ENCODE data around the gene HOXB2.

HOXB2 gene

DNA sequence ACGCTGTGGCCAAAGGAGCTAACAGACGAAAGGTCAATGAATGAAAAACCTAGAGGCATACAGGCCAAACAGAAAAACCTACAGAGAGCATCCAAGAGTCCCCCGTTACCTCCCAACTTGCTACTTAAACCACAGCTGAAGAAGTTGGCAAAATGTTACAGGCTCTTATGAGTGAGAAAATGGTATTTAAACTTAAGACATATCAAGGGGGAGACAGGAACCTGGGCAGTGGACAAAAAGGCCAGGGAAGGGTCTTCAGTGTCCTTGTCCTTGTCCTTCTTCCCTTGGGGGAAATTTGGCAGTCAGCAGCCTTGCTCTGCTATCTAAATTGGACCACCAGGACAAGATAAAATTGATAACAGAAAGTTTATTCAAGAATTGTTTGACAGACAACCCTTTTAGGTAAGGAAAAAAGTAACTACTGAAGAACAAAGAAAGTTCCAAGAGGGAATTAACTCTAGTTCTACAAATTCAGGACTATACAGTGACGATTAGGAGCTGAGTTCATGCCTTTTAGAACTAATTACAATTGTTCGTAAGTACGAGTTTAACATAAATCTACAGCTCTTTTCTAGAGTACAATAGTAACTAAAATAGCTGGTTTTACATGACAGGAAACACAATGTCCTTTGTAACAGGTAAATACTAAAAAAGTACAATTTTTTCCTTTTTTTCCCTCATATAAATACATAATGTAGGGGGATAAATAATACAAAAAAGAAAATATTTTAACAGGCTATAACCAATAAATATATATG, 3.8 kb upstream of the HOXB2 start:
- Histone ChIP-seq H3K36me3 (ENCODE audit: insufficient read depth, low read length) (peaks cover 53% of the 10 kb centered on the region), H3K4me3 (ENCODE audit: low read length, poor library complexity, severe bottlenecking) (peak overlapping the region; percentile 95), H2AFZ (ENCODE audit: low read length) (no peak overlapping the region), H3K4me1 (ENCODE audit: insufficient read depth, low read length, poor library complexity, severe bottlenecking) (peaks cover 45% of the 10 kb centered on the region), H3K27me3 (ENCODE audit: insufficient read depth, low read length, poor library complexity, severe bottlenecking) (peaks cover 8% of the 10 kb centered on the region), H3F3A (ENCODE audit: low read depth) (peaks cover 30% of the 10 kb centered on the region), H3K9me2 (replicated peaks; ENCODE audit: low read depth, low read length) (no peaks in the 10 kb centered on the region), H3K9ac (ENCODE audit: low read depth, low read length, poor library complexity, severe bottlenecking) (peak overlapping the region; percentile 29), H3K79me2 (ENCODE audit: insufficient read depth, low read length) (peaks cover 95% of the 10 kb centered on the region), H4K20me1 (ENCODE audit: insufficient read depth, low read length, poor library complexity, severe bottlenecking) (peaks cover 43% of the 10 kb centered on the region), H3K9me3 (ENCODE audit: insufficient read depth, low read depth, low read length) (no peaks in the 10 kb centered on the region), H3K4me2 (ENCODE audit: low read depth, low read length, poor library complexity, severe bottlenecking) (peak overlapping the region; percentile 96)
- TF ChIP-seq EZH2phosphoT487 (IDR thresholded peaks at IDR 0.05; ENCODE audit: borderline replicate concordance) (no peak), CTCF (conservative IDR thresholded peaks at IDR 0.05; ENCODE audit: low read length) (no peak)

DNA sequence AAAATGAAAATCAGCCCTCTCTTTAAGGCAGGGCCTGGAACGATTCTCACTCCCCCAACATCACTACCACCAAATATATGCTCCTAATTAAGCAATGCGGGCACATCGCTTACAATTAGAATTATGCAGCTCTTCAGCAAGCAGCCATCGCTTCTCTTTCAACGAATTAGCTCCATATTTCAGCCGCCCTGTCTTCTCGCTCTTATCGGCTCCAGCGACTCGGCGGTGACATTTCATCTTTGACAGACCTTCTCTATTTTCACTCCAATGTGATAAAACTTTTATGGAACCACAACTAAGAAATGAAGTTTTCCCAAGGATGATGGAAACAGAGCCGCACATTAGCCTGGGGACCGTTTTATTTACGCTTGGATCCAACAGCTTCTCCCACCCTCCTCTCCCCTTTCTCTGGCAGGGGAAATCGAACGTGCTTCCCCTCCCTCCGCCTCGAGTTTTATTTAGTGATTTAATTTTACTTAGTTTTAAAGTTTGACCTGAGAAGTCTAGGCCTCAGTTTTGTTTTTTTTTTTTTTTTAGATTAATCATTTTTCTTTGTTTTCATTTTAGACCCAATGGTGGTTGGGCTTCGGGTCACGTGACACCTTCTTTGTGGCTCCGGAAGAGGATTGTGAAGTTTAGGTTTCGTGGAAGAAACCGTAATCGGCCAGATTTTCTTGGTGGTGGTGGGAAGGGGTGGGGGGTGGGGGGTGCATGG, 3.1 kb upstream of the HOXB2 start:
- TF ChIP-seq CTCF (conservative IDR thresholded peaks at IDR 0.05; ENCODE audit: low read length) (no peak), EZH2phosphoT487 (IDR thresholded peaks at IDR 0.05; ENCODE audit: borderline replicate concordance) (no peak)
- Histone ChIP-seq H3K9me2 (replicated peaks; ENCODE audit: low read depth, low read length) (no peaks in the 10 kb centered on the region), H3K4me1 (ENCODE audit: insufficient read depth, low read length, poor library complexity, severe bottlenecking) (peaks cover 45% of the 10 kb centered on the region), H3K9ac (ENCODE audit: low read depth, low read length, poor library complexity, severe bottlenecking) (peak overlapping the region; percentile 98), H3K36me3 (ENCODE audit: insufficient read depth, low read length) (peaks cover 46% of the 10 kb centered on the region), H3K4me3 (ENCODE audit: low read length, poor library complexity, severe bottlenecking) (peak overlapping the region; percentile 95), H3K27me3 (ENCODE audit: insufficient read depth, low read length, poor library complexity, severe bottlenecking) (peaks cover 14% of the 10 kb centered on the region), H3K4me2 (ENCODE audit: low read depth, low read length, poor library complexity, severe bottlenecking) (peak overlapping the region; percentile 96), H3F3A (ENCODE audit: low read depth) (peaks cover 30% of the 10 kb centered on the region), H3K9me3 (ENCODE audit: insufficient read depth, low read depth, low read length) (no peaks in the 10 kb centered on the region), H3K79me2 (ENCODE audit: insufficient read depth, low read length) (peaks cover 95% of the 10 kb centered on the region), H2AFZ (ENCODE audit: low read length) (no peak overlapping the region), H4K20me1 (ENCODE audit: insufficient read depth, low read length, poor library complexity, severe bottlenecking) (peaks cover 36% of the 10 kb centered on the region)

DNA sequence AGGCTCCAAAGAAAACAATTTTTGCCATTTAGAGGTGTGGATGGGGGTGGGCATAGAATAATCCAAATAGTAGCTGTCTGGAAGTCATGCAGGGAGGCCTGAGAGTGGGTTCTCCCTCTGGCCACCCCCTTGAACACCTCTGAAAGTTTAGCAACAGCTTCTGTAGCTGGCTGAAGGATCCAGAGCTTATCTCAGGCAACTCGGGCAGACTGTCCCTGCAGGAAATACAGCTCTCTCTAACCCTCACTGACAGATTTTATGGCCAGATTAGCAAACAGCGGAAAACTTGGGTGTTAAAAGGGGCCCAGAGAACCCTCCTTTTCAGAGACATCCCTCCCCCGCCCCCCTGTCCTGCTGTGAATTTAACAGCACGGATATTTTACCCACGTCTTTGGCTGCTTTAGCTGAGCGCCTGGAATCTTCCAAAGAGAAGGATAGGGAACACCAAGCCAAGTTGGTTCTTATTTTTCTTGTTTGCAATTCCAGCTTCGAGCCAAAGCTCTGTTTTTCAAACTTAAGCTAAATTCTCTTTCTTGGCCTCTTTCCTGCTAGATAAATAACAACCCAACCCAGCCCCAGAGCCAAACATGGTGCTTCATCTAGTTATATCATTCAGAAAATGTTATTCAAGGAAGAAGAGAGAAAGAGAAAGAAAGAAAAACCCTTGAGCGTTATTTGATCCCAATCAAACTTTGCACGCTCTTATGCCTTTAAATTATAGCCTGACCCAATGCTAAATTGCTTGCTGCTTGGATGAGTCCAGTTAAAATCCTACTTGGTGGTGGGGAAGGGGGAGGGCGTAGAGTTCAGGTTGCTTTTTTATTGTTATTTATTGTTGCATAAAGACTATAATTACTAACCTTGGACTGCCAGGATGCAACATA, 2.3 kb upstream of the HOXB2 start:
- peaks cover 38% of the 10 kb centered on the region for H3K36me3 ChIP-seq (ENCODE audit: insufficient read depth, low read length)
- no peak overlapping the region for H2AFZ ChIP-seq (ENCODE audit: low read length)
- peaks cover 45% of the 10 kb centered on the region for H3K4me1 ChIP-seq (ENCODE audit: insufficient read depth, low read length, poor library complexity, severe bottlenecking)
- peaks cover 30% of the 10 kb centered on the region for H3F3A ChIP-seq (ENCODE audit: low read depth)
- peak overlapping the region; percentile 96 for H3K4me2 ChIP-seq (ENCODE audit: low read depth, low read length, poor library complexity, severe bottlenecking)
- H3K9me3 ChIP-seq (ENCODE audit: insufficient read depth, low read depth, low read length) = no peaks in the 10 kb centered on the region
- TF ChIP-seq CTCF (conservative IDR thresholded peaks at IDR 0.05; ENCODE audit: low read length) (no peak), EZH2phosphoT487 (IDR thresholded peaks at IDR 0.05; ENCODE audit: borderline replicate concordance) (no peak)
- H3K9me2 ChIP-seq (replicated peaks; ENCODE audit: low read depth, low read length) = no peaks in the 10 kb centered on the region
- H3K4me3 ChIP-seq (ENCODE audit: low read length, poor library complexity, severe bottlenecking) = peak overlapping the region; percentile 95
- H4K20me1 ChIP-seq (ENCODE audit: insufficient read depth, low read length, poor library complexity, severe bottlenecking) = peaks cover 33% of the 10 kb centered on the region
- peak overlapping the region; percentile 98 for H3K9ac ChIP-seq (ENCODE audit: low read depth, low read length, poor library complexity, severe bottlenecking)
- peaks cover 21% of the 10 kb centered on the region for H3K27me3 ChIP-seq (ENCODE audit: insufficient read depth, low read length, poor library complexity, severe bottlenecking)
- peaks cover 95% of the 10 kb centered on the region for H3K79me2 ChIP-seq (ENCODE audit: insufficient read depth, low read length)
